Middle frontal gyrus (tissue), 1 donor: ENCODE results near the gene TIMM22.

ENCODE experiments used
- DNase-seq: peaks from one replicate; pipeline ENCODE4 v3.0.0-alpha.2; 2015; ENCODE audit warnings: low spot score; ENCODE audit errors: extremely low spot score

The TIMM22 gene

DNA sequence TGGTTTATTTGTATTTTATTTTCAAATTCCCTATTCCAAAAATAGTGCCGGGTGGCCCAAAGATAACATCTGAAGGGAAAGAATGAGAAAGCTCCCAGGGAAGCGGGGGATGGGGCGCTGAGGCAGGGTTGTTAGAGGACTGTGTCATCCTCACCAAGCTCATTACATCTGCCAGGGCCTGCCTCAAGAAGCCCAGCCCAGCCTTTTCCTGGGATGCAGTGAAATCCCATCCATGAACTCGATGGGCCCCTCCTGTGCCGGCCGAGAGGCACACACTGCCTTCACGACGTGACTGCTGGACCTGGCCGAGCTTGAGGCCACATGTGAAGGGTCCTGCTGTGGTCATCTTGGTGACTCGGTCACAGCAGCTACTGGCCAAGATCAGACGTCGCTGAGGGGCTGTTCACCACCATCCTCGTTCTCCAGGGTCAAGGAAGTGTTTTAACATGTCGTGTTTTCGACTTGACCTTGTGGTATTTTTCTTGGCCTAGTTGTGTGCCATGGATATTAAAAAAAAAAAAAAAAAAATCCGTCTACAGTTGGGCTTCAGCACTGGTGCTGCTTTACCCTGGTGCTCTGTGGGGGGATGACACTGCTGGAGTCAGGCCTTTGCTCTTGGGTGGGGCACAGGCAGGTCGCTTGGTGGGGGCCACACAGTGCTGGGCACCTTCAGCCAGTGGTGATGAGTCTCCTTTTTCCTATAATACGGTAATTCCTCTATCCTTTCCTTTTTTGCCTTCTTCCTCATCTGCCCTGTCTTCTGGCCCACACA is 4.9 kb downstream of the TIMM22 start:
- DNase-seq = no peak

DNA sequence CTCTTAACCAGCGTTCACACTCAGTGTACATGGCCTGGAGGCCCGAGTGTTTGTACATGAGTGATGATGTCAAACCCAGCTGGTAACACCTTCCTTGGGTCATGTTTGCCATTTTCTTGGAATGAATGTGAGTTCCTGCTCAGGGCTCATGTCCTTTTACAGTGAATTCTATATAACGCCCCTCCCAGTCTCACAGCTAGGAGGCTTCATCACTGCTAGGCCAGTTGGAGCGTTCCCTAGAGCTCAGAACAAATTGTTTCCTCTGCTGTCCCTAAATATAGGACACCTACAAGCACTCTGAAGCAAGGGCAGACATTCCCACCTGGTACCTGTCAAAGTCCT is 5.5 kb downstream of the TIMM22 start:
- DNase-seq = no peak

DNA sequence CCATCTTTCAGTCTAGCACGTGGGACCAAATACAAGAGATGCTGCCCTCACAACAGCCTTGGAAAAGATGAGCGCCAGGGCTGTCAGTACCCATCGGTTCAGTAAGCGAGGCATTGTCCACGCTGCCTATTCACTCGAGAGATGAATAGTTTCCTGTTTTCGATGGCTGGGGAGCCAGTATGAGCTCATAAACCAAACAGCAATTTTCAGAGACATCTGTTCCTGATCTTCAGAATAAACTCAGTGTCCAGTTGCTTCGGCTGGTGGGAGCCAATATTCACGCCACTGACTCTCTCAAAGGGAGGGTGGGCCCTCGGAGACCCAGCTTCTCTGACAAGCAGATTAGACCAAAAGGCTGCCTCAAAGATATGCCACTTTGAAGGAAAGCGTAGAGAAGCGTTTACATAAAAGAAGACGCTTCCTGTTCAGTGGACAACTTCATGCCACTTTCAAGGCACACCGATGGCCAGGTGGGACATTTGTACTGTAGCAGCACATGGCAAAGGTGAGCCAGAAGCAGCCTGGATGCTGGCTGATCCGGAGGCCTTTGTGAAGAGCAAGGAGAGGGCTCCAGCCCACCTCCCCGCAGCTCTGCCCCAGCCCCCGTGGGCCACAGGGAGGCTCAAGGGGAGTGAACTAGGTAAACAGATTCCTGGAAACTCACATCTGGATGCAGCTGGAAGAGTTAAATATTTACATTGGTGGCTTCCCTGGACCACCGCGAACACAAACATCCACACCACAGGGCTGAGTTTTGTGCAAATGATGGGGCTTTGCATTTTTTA is 6.0 kb downstream of the TIMM22 start:
- DNase-seq = peak; percentile 62

DNA sequence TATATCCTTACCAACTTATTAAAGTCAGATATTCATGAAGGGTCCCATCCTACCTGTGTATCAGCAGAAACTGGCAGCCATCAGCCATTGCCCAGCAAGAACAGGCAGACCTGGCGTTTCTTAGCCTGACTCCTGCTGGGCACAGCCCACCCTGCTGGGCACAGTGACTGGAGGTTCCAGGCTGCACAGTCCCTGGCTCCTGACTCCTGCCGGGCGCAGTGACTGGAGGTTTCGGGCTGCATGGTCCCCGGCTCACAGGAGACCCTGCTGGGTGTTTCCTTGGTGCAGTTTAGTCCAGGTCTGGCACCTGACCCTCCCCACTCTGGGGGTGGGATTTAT is 6.7 kb downstream of the TIMM22 start:
- no peak for DNase-seq

DNA sequence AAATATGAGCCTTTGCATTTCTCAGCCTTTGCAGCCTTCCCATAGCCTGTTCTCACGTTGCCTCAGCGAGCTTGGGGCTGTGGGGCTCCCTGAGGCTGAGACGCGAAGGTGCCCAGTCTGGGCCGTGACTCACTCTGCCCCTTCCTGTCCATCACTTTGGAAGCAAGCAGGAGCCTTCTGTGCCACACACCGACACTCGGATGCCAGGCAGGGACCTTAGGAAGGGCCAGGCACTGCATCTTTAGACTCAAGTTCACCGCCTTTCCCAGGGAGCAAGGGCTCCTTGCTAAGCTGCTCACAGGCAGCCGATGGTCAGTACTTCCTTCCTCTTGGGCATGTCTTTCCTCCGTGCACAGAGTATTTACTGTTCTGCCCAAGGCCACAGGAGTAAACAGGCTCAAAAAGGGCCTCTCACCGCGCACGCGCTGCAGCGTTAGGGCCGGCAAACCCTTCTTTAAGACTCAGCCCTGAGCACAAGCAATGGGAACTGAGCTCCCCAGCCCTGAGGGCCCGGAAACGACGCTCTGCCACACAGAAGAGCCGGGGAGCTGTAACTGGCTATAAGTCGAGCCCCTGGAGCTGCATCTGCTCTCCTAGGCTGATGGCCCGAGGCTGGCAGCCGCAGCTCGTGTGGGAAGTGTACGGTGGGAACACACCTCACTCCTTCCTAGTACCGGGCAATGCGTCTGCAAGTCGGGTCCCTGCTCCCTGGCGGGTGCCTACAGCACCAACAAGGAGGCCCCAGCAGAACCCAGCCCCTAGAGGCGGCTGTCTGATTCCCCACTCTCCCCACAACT is 7.2 kb downstream of the TIMM22 start:
- DNase-seq = no peak

DNA sequence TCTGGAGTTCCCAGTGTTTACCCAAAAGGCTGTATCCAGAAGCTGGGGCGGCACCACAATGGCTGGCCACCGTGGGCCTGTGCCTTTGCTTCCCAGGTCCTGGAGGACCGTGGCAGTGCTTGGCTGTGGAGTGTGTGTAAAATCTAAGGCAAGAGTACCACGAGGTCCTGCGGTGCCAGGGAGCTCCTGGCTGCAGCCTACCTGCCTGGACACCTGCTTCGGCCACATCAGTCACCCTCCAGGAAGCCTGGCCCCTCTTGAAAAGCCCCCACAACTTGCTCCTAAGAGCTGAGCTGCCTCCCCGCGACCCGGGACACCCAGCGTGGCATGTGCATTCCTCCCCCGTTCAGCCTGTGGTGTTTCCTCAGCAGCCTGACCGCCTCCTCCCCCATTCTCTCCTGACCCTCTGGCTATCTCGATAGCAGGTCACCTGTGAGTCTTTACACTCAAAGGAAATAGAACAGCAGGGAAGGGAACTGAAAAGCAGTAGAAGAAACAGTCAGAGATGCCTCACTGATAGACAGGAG is 7.9 kb downstream of the TIMM22 start:
- DNase-seq = no peak

DNA sequence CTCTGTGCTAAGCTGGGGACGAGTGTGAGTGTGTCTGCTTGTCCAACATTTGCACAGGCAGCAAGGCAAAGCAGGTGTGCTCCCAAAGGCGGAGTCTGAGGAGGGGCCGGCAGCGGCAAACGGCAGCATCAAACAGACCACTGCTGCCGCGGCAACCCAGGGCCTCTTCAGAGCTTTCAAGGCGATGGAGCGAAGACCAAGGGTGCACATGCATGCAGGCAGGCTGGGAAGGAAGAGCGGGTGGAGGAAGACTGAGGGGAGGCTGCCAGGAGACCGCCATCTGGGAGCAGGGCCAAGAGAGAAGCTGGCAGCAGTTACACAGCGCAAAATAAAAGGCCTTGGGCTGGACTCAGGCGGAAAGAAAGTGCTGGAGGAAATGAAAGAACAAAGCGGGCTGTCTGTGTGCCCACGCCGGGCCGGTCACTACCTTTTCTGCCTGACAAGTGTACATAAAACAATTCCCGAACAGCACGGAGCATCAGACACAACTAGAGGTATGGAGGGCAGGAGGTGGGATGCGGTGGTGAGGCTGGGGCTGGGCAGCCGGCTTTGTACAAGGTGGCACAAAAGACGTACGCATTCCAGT is 8.5 kb downstream of the TIMM22 start:
- peak; percentile 85 for DNase-seq

DNA sequence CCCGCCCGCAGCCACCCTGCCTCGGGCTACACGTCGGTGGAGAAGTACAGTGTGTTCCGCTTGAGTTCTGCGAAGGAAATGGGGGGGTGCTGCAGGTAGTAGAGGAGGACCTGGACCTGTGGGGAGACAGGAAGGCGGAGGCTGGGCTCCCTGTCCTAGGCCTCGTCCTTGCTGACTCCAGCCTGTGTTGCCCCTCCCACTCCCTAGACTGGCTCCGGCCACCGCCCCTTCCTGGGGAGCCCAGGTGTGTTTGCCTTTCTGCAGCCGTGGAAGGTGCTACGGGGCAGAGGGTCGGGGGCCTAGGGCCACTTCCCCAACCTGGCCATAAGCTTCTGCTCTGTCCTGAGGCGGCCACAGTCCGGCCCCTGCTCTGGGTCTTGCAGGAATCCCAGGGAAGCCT is 9.1 kb downstream of the TIMM22 start:
- no peak for DNase-seq

DNA sequence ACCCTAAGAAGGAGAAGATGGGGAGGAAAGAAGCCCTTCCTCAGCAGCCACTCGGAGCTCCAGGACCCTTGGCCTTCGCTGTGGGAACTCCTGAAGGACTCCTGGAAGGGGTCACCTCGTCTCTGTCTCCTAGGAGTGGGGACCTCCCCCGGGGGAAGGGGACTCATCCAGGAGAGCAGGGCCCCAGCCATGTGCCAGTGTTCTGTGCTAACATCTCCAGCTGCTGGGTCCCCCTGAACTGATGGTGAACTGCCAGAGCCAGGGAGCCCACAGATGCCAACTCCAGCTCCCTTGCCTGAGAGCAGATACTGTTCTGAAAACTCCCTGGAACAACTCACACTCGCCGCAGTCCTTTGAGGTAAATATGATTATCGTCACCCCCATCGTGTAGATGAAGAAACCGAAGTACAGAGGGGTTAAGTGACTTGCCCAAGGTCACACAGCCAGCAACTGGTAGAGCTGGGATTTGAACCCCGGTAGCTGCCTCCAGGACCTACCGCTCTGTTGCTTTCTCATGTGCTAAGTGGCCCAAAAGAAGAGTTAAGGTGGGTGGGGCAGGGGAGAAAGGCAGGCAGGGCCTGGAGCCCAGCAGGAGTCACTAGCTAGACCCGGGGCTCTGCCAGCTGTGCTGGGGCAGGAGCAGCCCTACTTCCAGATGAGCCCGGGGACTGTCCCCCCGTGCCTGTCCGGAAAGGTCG is 10.5 kb downstream of the TIMM22 start:
- DNase-seq = no peak

DNA sequence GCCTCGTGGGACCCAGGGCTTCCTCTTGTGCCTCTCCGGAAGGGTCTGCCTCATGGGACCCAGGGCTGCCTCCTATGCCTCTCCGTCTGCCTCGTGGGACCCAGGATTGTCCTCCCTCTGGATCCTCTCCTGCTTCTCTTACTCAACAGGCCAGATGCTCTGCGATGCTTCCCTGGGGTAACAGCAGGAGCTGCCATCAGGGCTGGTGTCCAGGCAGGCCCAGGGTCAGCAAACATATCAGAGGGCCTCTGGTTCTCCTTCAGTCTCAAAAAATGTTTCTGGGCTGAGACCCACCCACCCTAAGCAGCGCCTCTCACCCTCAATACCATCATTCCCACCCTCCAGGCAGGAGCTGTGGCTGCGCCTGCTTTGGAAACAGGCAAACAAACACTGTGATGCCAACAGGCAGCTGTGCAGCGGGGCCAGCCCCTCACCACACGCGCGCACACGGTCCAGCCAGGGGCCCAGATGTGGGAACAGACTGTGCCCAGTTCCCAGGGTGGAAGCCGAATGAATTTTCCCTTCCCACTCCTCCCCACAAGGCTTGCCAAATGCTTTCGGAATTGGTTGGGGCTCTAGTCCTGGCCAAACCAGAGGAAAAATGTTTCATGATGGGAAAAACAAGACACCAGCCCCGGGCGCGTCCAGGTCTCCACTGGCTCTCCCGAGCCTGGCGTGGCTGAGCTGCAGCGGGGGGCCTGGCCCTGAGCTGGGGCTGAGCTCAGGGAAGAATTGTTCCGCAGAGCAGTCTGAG is 11.3 kb downstream of the TIMM22 start:
- no peak for DNase-seq

DNA sequence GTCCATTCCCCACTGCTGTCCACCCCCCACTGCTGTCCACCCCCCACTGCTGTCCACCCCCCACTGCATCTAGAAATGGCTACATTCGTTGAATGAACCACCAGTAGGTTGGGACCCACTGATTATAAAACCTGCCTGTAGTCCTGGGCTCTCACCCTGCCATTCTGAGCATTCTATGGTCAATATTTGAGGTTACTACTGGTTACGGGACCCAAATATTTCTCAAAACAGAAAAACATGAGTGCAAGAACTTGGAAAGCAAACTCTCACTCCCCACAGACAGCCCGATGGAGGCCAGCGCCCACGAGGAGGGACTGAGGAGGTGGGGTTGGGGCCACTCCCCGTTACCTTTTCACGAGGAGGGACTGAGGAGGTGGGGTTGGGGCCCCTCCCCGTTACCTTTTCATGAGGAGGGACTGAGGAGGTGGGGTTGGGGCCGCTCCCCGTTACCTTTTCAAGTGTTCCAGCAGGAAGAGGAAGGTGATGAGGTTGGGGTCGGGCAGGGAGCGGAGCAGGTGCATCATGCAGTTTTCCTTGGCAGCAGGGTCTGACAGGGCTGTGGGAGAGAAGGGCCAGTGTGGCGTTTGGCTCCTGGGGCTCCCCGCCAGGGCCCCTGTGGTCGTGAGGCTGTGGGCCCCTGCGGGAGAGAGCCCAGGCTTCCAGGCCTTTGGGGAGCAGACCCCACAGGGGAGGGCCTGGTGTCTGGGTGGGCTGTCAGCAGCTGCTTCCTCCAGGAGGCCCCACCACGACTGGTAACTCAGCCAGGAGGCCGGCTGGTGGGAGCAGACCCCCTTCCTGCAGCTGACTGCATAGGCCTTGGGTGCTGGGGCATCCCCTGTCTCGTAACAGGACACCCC is 12.5 kb downstream of the TIMM22 start:
- DNase-seq = no peak

DNA sequence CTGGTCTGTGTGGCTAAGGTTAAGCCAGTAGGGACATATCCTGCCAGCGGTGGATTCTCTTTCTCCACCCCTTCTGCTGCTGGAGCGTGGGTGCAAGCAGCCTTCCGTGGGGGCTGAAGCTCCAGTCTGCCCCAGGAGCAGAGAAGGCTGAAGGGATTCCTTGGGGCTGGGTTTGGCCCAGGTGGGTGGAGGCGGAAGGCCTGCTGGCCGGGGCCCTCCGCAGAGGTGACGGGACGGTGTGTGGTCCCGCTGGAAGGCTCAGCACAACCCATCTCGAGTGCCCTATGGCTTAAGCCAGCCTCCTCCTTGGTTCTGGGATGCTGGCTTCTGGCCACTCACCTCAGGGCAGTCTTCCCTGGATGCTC is 13.1 kb downstream of the TIMM22 start:
- DNase-seq = no peak

DNA sequence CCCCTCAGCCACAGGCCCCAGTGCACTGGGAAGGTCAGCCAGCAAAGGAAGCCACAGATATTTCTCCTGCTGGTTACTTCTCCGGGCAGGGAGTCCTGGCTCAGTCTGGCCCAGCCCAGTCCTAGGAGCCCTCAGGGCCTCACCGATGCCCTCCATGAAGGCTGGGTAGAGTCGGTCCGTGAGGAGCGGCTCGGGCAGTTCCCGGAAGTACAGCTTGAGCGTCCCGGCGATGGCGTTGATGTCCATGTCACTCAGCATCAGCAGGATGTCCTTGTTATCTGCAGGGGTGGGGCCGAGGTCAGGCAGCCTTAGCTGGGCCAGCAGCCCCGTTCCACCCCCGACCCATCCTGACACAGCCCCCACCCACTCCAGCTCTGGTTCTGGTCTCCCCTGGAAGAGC is 13.7 kb downstream of the TIMM22 start:
- no peak for DNase-seq

DNA sequence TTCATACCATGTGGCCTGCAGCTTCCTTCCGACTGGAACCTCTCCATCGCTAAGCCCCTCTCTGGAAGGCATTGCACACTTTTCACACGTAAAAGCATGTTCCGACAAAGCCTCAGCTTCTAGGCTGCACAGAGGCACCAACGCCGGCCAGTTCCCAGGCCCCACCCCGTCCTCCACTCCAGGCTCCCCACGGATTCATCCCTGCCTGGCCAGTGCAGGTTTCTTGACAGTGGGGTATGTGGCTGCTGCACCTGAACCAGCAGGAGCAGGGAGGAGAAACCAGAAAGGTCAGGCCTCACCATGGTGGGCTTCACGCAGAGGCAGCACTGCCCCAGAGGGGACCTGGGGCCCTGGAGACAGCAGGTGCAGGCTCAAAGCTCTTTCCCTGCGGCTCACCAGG is 14.2 kb downstream of the TIMM22 start:
- DNase-seq = no peak

DNA sequence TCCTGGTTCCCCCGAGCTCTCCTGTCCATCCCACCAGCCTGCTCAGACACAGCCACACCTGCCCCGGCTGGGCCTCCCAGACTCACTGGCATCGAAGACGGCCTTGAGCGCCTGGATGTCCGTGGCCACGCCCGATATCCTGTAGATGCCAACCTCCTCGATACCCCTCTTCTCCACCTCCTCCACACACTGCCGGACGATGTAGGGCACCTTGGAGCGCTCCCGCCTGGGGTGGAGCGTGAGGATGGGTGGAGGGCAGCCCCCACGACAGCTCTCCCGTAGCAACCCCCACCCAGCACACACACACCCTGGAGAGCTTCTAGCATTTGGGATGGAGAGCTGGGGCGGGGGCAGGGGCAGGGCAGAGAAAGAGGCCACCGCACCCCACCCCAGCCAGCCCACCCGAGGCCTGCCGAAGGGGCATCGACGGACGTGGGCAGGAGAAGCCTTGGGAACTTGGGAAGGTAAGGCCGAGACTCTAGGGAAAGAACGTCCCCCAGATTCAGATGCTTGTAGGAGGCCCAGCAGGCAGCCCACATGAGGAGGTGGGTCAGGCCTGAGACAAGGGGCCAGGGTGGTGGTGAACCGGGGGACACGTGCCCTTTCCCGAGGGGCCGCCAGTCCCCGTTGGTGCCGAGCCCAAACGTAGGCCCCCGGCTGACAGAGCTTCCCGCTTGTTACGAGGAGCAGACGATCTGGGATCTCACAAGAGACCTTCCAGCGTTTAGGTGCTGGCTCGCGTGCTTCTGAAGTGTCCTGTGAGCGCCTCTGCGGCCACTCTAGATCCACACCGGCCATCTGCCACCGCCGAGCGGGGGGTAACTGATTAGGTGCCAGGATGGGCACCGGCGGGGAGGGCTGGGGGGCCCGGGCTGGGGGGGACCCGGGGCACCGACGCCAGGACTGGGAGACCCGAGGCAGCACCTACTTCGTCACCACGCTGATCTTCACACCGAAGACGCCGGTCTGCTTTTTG is 15.1 kb downstream of the TIMM22 start:
- no peak for DNase-seq

DNA sequence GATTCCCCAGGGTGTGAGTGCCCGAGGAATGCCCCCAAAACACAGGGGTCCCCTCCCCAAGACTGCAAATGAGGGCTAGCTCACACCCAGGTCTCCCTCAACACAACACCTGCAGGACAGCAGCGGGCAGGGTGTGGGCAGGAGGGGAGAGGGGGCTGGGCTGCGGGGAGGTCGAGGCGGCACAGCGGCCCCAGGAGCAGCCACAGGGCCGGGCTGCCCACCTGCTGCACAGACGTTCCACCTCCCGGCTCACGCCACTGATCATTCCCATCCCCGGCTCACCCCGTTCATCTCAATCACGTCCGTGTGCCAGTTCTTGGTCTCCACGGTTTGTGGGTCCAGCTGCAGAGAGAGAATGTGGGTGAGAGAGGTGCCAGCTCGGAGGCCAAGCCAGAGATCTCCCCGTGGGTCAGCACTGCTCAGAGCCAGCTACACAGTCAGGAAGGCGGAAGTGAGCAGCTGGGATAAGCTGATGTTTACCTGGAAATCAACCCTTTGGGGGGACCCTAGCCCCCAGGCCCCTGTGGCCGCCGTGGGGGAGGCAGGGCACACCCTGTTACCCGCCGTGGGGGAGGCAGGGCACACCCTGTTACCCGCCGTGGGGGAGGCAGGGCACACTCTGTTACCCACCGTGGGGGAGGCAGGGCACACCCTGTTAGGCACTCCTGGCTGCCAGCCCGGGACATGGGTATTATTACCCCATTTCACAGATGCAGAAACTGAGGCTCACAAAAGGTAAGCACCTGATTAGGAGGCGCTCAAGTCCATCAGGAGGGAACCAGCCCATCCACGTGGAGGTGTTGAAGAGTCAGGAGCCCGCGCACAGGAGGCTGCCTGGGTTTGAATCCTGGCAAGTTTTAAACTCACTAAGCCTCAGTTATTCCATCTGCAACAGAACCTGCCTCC is 16.1 kb downstream of the TIMM22 start:
- DNase-seq = no peak

DNA sequence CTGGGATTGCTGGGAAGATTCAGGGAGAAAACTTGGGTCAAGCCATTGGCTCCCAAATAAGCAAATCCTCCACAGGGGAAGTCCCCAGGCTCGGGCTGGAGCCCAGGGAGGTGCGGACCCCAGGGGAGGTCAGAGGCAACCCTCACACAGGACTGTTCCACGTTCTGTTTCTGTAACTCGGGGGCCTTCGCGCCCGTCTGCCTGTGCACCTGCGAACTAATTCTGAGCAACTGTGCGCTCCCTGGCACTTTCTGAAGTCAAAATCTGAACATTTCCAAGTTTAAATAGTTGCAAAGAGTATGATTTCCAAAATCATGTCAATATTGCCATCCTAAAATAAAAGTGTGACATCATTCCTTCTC is 16.8 kb downstream of the TIMM22 start:
- DNase-seq = no peak
